OCI-LY3 (cell line): ENCODE data around the gene TMEM97.

Experiments
- CTCF ChIP-seq: fragments of 200-600, 300-600 bp; sonication (generic); IDR thresholded peaks from 2 replicates; pipeline ENCODE4 v1.5.1; 2014; ENCODE audit warnings: antibody characterized with exemption, low read length, low read depth
- EZH2phosphoT487 ChIP-seq: fragments of 200-600 bp; shearing (Covaris generic); IDR thresholded peaks from 2 replicates; pipeline ENCODE4 v1.6.1; 2018; ENCODE audit warnings: antibody characterized with exemption, mixed run types, low read depth

GRCh38 chr17:28274591-28275265 lies 44.3 kb upstream of the TMEM97 start:
- TF ChIP-seq CTCF, result no peak
- TF ChIP-seq EZH2phosphoT487, result no peak
